A549 (cell line): Measurements from ENCODE around the gene KIF16B. TPM values are rescaled to one million over a fixed set of nuclear protein-coding genes. Genes with fewer than 3 reads are reported as not detected.

Source experiments
- ATAC-seq, 2 experiments: fragments of 200-7000 bp in 1 of 2; fragments of >200 bp in 1 of 2; cut with Nextera tagmentation in 1 of 2; cut with Tn5 transposase in 1 of 2; 3 replicates each; pipeline versions ENCODE4 v1.8.0 to v1.9.1; 2018 to 2020; ENCODE audit warnings: mild to moderate bottlenecking in 1 of 2, moderate library complexity in 1 of 2
- CTCF ChIA-PET: fragments of 300-600 bp; sonication (Branson Sonifier 250); formaldehyde crosslinking; extraction: SDS; loops from one replicate; lab custom pipeline; 2021; ENCODE audit warnings: antibody characterized with exemption, inconsistent platforms; lab: Yijun Ruan, JAX
- POLR2A ChIA-PET: fragments of 350-600 bp; formaldehyde crosslinking; extraction: SDS; loops from one replicate; lab custom pipeline; 2021; ENCODE audit warnings: antibody characterized with exemption, inconsistent platforms; lab: Yijun Ruan, JAX
- DNase-seq, 2 experiments: peaks; one replicate each; pipeline versions ENCODE4 v3.0.0 to v3.0.0-alpha.2; 2011 to 2016; ENCODE audit warnings: low read depth in 1 of 2, low spot score in 1 of 2
- FAIRE-seq: peaks from 2 replicates; lab custom pipeline; 2011; peaks lifted over from hg19 to GRCh38; lab: Jason Lieb, UNC
- H3K27ac ChIP-seq, 2 experiments: fragments of >200 bp; sonication (Bioruptor Twin); formaldehyde crosslinking; 3 replicates each; pipeline ENCODE4 v1.5.1; 2016 to 2017
- H3K4me1 ChIP-seq: fragments of >200 bp; sonication (Bioruptor Twin); formaldehyde crosslinking; 3 replicates; pipeline ENCODE4 v1.6.1; 2016
- H3K4me2 ChIP-seq: fragments of >200 bp; sonication (Bioruptor Twin); formaldehyde crosslinking; 3 replicates; pipeline ENCODE4 v1.6.1; 2016
- H3K4me3 ChIP-seq: fragments of >200 bp; sonication (Bioruptor Twin); formaldehyde crosslinking; 3 replicates; pipeline ENCODE4 v1.5.1; 2016
- H3K9me3 ChIP-seq: fragments of >200 bp; sonication (Bioruptor Twin); formaldehyde crosslinking; 3 replicates; pipeline ENCODE4 v1.6.1; 2016
- CBX2 ChIP-seq: fragments of 200-600 bp; sonication (generic); IDR thresholded peaks from 2 replicates; pipeline ENCODE4 v1.6.1; 2016; ENCODE audit warnings: low read depth, mild to moderate bottlenecking, borderline replicate concordance
- CEBPB ChIP-seq, 2 experiments: fragments of >200 bp in 1 of 2; sonication (Bioruptor Twin) in 1 of 2; formaldehyde crosslinking in 1 of 2; IDR thresholded peaks; 2 replicates each; pipeline ENCODE4 v1.6.1; 2012 to 2016
- CHD4 ChIP-seq: fragments of 200-600 bp; sonication (generic); IDR thresholded peaks from 2 replicates; pipeline ENCODE4 v1.6.1; 2016; ENCODE audit warnings: antibody characterized with exemption, mild to moderate bottlenecking, borderline replicate concordance
- EHMT2 ChIP-seq: fragments of 200-600 bp; sonication (generic); IDR thresholded peaks from 2 replicates; pipeline ENCODE4 v1.6.1; 2016; ENCODE audit warnings: antibody characterized with exemption, low read depth, mild to moderate bottlenecking, moderate library complexity
- EP300 ChIP-seq, 2 experiments: fragments of >200 bp; sonication (Bioruptor Twin); formaldehyde crosslinking; IDR thresholded peaks; 2 replicates in 1 of 2; 3 replicates in 1 of 2; pipeline ENCODE4 v1.6.1; 2016 to 2017
- GATA3 ChIP-seq: IDR thresholded peaks from 2 replicates; pipeline ENCODE4 v1.6.1; 2012; ENCODE audit warnings: borderline replicate concordance
- HDAC2 ChIP-seq: fragments of 200-600 bp; sonication (generic); IDR thresholded peaks from 2 replicates; pipeline ENCODE4 v1.6.1; 2016
- HOXB5 ChIP-seq: fragments of 250-450 bp; sonication (Bioruptor Pico); IDR thresholded peaks from 2 replicates; pipeline ENCODE4 v1.5.0; 2020; ENCODE audit warnings: mild to moderate bottlenecking, moderate library complexity
- KDM5A ChIP-seq: fragments of 200-600 bp; sonication (generic); IDR thresholded peaks from 2 replicates; pipeline ENCODE4 v1.6.1; 2016; ENCODE audit warnings: antibody characterized with exemption, mild to moderate bottlenecking
- NR3C1 ChIP-seq: fragments of >200 bp; sonication (Bioruptor Twin); formaldehyde crosslinking; IDR thresholded peaks from 3 replicates; pipeline ENCODE4 v1.6.1; 2017
- POLR2A ChIP-seq: IDR thresholded peaks from 2 replicates; pipeline ENCODE4 v1.6.1; 2012; ENCODE audit warnings: mild to moderate bottlenecking, low read length
- RFX5 ChIP-seq: fragments of 450-650 bp; IDR thresholded peaks from 2 replicates; pipeline ENCODE4 v1.7.1; 2014; ENCODE audit warnings: antibody characterized with exemption, mild to moderate bottlenecking, moderate library complexity
- SREBF2 ChIP-seq: fragments of 450-650 bp; IDR thresholded peaks from 2 replicates; pipeline ENCODE4 v1.6.1; 2014; ENCODE audit warnings: mild to moderate bottlenecking, moderate library complexity
- TP53 ChIP-seq: fragments of 250-450 bp; sonication (Bioruptor Pico); IDR thresholded peaks from 2 replicates; pipeline ENCODE4 v1.5.0; 2021; ENCODE audit warnings: mild to moderate bottlenecking, moderate library complexity
- WGBS: methylation state at CpG from one replicate; pipeline ENCODE4 v1.1.6; 2017; ENCODE audit errors: missing lambda C conversion rate; 5-methylcytosine and 5-hydroxymethylcytosine counted together
- polyA plus RNA-seq, 4 experiments: library from polyadenylated mRNA; depleted of rRNA in 3 of 4; stranded (reverse); fragments of >200 nt; fragmentation: RNase III in 1 of 4; extraction: RNeasy Plus Mini Kit Qiagen cat#74134 plus additional on column Dnase treatment in 1 of 4; gene quantifications; 2 replicates in 3 of 4; 3 replicates in 1 of 4; pipeline ENCODE4 v1.2.3, GENCODE V29; 2011 to 2017
- TF ChIP-seq, protein P1 (sequence below): fragments of 450-650 bp; IDR thresholded peaks from 2 replicates; pipeline ENCODE4 v1.6.1; 2014; ENCODE audit warnings: antibody characterized with exemption
- TF ChIP-seq, protein P2 (sequence below): IDR thresholded peaks from 2 replicates; pipeline ENCODE4 v1.6.1; 2012
- TF ChIP-seq, protein P3 (sequence below): fragments of >200 bp; sonication (Bioruptor Twin); formaldehyde crosslinking; IDR thresholded peaks from 2 replicates; pipeline ENCODE4 v1.6.1; 2016
- TF ChIP-seq, protein P4 (sequence below): fragments of 200-600 bp; sonication (generic); IDR thresholded peaks from 2 replicates; pipeline ENCODE4 v1.6.1; 2016; ENCODE audit warnings: antibody characterized with exemption, mild to moderate bottlenecking, moderate library complexity
- TF ChIP-seq, protein P5 (sequence below): fragments of 250-450 bp; sonication (Bioruptor Pico); IDR thresholded peaks from 2 replicates; pipeline ENCODE4 v1.5.0; 2020; ENCODE audit warnings: low read depth, mild to moderate bottlenecking, moderate library complexity
- TF ChIP-seq, protein P6 (sequence below): fragments of >200 bp; sonication (Bioruptor Twin); formaldehyde crosslinking; IDR thresholded peaks from 3 replicates; pipeline ENCODE4 v1.5.1; 2016
- TF ChIP-seq, protein P7 (sequence below): fragments of 250-450 bp; sonication (Bioruptor Pico); IDR thresholded peaks from 2 replicates; pipeline ENCODE4 v1.5.0; 2021; ENCODE audit warnings: mild to moderate bottlenecking, moderate library complexity, borderline replicate concordance

The KIF16B gene
- polyA plus RNA-seq, 2 of the 4 experiments (the other 2 are of a cell fraction) = 14.1 to 23.3 TPM

DNA sequence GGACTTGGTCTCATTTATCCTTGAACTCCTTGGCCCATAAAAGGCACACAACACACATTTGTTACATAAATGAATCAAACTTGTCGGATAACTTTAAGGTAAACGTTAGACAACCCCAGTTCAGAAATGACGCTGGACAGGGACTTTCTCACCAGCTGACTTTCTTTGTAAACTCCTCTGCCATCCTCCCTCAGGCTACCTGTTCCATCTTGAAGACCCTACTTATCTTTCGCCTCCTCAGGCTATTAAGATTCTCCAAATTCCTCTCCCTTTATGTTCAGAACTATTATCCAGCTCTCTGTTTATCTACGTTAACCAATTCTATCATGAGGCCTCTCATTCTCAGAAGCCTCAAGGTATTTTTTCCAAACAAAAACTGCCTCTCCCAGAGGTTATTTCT lies 47.7 kb upstream of the KIF16B start (continued):
- no peak for TF ChIP-seq HOXB5 (CRISPR knock-in tag)

DNA sequence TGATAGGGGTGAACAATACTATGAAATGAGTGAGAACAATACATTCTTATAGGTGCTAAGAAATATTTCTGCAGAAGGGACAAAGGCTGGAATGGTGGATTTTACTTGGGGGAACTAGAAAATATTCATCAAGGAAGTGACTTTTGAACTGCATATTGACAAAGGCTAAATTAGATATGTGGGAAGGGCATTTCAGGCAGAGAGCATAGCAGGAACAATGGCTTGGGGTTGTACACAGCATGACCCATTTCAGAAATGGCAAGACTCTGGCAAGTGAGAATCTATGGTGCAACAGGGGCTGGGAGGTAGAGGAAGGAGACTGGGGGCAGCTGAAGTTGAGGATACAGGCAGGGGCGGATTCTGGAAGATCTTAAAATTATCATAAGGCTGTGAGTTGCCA lies 46.7 kb upstream of the KIF16B start:
- ChIA-PET CTCF (no interaction called here), POLR2A (no interaction called here)
- WGBS = 54% methylated on average over 1 of the region's 1 CpG
- TF ChIP-seq CBX2 (no peak), RFX5 (no peak), NR3C1 (no peak), POLR2A (no peak), EHMT2 (no peak)
- TF ChIP-seq, protein P1, sequence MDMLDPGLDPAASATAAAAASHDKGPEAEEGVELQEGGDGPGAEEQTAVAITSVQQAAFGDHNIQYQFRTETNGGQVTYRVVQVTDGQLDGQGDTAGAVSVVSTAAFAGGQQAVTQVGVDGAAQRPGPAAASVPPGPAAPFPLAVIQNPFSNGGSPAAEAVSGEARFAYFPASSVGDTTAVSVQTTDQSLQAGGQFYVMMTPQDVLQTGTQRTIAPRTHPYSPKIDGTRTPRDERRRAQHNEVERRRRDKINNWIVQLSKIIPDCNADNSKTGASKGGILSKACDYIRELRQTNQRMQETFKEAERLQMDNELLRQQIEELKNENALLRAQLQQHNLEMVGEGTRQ = no peak
- TF ChIP-seq, protein P2, sequence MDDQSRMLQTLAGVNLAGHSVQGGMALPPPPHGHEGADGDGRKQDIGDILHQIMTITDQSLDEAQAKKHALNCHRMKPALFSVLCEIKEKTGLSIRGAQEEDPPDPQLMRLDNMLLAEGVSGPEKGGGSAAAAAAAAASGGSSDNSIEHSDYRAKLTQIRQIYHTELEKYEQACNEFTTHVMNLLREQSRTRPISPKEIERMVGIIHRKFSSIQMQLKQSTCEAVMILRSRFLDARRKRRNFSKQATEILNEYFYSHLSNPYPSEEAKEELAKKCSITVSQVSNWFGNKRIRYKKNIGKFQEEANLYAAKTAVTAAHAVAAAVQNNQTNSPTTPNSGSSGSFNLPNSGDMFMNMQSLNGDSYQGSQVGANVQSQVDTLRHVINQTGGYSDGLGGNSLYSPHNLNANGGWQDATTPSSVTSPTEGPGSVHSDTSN = no peak
- TF ChIP-seq, protein P3, sequence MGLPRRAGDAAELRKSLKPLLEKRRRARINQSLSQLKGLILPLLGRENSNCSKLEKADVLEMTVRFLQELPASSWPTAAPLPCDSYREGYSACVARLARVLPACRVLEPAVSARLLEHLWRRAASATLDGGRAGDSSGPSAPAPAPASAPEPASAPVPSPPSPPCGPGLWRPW = no peak
- TF ChIP-seq, protein P4, sequence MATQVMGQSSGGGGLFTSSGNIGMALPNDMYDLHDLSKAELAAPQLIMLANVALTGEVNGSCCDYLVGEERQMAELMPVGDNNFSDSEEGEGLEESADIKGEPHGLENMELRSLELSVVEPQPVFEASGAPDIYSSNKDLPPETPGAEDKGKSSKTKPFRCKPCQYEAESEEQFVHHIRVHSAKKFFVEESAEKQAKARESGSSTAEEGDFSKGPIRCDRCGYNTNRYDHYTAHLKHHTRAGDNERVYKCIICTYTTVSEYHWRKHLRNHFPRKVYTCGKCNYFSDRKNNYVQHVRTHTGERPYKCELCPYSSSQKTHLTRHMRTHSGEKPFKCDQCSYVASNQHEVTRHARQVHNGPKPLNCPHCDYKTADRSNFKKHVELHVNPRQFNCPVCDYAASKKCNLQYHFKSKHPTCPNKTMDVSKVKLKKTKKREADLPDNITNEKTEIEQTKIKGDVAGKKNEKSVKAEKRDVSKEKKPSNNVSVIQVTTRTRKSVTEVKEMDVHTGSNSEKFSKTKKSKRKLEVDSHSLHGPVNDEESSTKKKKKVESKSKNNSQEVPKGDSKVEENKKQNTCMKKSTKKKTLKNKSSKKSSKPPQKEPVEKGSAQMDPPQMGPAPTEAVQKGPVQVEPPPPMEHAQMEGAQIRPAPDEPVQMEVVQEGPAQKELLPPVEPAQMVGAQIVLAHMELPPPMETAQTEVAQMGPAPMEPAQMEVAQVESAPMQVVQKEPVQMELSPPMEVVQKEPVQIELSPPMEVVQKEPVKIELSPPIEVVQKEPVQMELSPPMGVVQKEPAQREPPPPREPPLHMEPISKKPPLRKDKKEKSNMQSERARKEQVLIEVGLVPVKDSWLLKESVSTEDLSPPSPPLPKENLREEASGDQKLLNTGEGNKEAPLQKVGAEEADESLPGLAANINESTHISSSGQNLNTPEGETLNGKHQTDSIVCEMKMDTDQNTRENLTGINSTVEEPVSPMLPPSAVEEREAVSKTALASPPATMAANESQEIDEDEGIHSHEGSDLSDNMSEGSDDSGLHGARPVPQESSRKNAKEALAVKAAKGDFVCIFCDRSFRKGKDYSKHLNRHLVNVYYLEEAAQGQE = no peak
- FAIRE-seq (no peak), DNase-seq (no peak), ATAC-seq (no peak)
- H3K4me3 ChIP-seq = no peak overlapping the region
- H3K4me1 ChIP-seq = no peaks in the 10 kb centered on the region
- no peak overlapping the region for H3K4me2 ChIP-seq
- peaks cover 6% of the 10 kb centered on the region; the same call in 2 of the 3 replicates for H3K9me3 ChIP-seq
- H3K27ac ChIP-seq = no peak overlapping the region

DNA sequence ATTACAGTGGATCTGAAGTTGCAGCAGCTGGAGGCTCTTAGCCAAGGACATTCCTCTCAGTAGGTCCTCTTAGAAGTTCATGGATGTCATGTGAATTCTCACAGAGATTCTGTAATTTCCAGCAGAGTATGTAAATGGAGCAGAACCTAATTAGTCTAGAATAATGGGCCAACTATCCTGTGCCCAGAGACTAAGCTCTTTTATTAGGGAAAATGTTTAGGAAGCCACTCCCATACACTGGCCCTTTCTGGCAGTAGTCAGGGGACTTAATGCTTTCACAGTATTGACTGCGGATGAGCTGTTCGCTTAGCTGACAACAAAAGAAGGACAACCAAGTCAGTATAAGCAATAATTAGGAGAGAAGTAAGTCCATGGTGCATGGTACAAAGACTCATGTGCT lies 43.8 kb upstream of the KIF16B start:
- ATAC-seq = no peak

More for the DNA sequence above, 43.8 kb upstream of the KIF16B start:
- ChIA-PET POLR2A (no interaction called here), CTCF (interaction anchor here (1.3 kb wide), 1 partner anchor 28 kb away, joined by 3 read pairs; no protein-coding TSS in a partner anchor)
- FAIRE-seq (no peak), DNase-seq (no peak)
- Histone ChIP-seq H3K4me1 (no peaks in the 10 kb centered on the region), H3K9me3 (peaks cover 6% of the 10 kb centered on the region; the same call in 2 of the 3 replicates), H3K4me3 (no peak overlapping the region), H3K4me2 (no peak overlapping the region), H3K27ac (no peak overlapping the region)
- TF ChIP-seq NR3C1 (no peak), GATA3 (no peak), HDAC2 (no peak), CHD4 (no peak), SREBF2 (no peak), TP53 (no peak), KDM5A (no peak), EP300 (IDR thresholded peaks at IDR 0.05) (no peak), CEBPB (IDR thresholded peaks at IDR 0.05) (no peak)
- TF ChIP-seq, protein P5, sequence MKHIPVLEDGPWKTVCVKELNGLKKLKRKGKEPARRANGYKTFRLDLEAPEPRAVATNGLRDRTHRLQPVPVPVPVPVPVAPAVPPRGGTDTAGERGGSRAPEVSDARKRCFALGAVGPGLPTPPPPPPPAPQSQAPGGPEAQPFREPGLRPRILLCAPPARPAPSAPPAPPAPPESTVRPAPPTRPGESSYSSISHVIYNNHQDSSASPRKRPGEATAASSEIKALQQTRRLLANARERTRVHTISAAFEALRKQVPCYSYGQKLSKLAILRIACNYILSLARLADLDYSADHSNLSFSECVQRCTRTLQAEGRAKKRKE (CRISPR knock-in tag) = no peak
- TF ChIP-seq, protein P6, sequence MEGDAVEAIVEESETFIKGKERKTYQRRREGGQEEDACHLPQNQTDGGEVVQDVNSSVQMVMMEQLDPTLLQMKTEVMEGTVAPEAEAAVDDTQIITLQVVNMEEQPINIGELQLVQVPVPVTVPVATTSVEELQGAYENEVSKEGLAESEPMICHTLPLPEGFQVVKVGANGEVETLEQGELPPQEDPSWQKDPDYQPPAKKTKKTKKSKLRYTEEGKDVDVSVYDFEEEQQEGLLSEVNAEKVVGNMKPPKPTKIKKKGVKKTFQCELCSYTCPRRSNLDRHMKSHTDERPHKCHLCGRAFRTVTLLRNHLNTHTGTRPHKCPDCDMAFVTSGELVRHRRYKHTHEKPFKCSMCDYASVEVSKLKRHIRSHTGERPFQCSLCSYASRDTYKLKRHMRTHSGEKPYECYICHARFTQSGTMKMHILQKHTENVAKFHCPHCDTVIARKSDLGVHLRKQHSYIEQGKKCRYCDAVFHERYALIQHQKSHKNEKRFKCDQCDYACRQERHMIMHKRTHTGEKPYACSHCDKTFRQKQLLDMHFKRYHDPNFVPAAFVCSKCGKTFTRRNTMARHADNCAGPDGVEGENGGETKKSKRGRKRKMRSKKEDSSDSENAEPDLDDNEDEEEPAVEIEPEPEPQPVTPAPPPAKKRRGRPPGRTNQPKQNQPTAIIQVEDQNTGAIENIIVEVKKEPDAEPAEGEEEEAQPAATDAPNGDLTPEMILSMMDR = no peak
- TF ChIP-seq, protein P7, sequence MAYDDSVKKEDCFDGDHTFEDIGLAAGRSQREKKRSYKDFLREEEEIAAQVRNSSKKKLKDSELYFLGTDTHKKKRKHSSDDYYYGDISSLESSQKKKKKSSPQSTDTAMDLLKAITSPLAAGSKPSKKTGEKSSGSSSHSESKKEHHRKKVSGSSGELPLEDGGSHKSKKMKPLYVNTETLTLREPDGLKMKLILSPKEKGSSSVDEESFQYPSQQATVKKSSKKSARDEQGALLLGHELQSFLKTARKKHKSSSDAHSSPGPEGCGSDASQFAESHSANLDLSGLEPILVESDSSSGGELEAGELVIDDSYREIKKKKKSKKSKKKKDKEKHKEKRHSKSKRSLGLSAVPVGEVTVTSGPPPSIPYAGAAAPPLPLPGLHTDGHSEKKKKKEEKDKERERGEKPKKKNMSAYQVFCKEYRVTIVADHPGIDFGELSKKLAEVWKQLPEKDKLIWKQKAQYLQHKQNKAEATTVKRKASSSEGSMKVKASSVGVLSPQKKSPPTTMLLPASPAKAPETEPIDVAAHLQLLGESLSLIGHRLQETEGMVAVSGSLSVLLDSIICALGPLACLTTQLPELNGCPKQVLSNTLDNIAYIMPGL (CRISPR knock-in tag) = no peak
- WGBS = 94% methylated on average over 2 of the region's 2 CpGs
